GM19238 (cell line): ENCODE results near the gene TNFSF15.

ENCODE experiments used
- DNase-seq: peaks from one replicate; pipeline ENCODE4 v3.0.0; 2011; ENCODE audit warnings: low spot score; ENCODE audit not compliant: insufficient read length

Gene TNFSF15

GRCh38 chr9:114825126-114825795 is 19.4 kb upstream of the TNFSF15 start:
- no peak for DNase-seq

GRCh38 chr9:114824110-114824509 is 18.3 kb upstream of the TNFSF15 start:
- no peak for DNase-seq

GRCh38 chr9:114823441-114823840 is 17.6 kb upstream of the TNFSF15 start:
- DNase-seq = no peak

- no peak for DNase-seq
Measured at GRCh38 chr9:114822708-114823107, 16.9 kb upstream of the TNFSF15 start.

DNA sequence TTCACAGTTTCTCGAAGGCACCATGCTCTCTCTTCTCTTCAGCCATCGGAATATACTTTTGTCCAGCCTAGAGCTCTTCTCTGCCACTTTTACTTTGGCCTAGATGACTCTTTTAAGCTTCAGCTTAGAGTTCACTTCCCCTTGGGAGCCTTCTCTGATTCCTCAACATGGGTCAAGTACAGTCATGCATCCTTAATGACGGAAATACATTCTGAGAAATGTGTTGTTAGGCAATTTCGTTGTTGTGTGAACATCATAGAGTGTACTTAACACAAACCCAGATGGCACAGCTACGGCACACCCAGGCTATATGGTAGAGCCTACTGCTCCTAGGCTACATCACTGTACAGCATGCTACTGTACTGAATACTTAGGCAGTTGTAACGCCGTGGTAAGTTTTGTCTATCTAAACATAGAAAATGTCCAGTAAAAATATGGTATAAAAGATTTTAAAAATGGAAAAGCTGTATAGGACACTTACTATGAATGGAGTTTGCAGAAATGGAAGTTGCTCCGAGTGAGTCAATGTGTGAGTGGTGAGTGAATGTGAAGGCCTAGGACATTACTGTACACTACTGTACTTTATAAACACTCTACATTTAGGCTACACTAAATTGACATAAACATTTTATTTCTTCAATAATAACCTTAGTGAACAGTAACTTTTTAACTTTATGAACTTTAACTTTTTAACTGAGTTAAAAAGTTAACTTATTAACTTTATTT is 15.1 kb upstream of the TNFSF15 start:
- no peak for DNase-seq

DNA sequence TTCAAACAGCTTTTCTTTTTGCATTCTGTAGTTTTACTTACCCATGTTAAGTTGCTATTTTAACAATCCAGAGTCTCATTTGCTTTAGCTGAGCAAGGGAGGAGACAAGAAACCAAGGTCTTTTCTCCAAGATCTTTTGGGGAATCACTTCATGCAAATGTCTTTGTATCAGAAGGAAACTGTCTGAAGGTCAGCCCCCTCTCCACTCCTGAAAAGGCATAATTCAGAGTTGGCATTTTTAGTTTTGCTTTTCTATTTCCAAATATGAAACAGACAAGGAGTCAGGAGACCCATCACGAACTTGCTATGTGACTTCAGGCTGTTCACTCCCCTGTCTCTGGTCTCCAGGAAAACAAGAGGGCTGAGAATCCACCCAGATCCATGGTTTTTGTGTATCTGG is 12.3 kb upstream of the TNFSF15 start:
- DNase-seq = no peak

DNA sequence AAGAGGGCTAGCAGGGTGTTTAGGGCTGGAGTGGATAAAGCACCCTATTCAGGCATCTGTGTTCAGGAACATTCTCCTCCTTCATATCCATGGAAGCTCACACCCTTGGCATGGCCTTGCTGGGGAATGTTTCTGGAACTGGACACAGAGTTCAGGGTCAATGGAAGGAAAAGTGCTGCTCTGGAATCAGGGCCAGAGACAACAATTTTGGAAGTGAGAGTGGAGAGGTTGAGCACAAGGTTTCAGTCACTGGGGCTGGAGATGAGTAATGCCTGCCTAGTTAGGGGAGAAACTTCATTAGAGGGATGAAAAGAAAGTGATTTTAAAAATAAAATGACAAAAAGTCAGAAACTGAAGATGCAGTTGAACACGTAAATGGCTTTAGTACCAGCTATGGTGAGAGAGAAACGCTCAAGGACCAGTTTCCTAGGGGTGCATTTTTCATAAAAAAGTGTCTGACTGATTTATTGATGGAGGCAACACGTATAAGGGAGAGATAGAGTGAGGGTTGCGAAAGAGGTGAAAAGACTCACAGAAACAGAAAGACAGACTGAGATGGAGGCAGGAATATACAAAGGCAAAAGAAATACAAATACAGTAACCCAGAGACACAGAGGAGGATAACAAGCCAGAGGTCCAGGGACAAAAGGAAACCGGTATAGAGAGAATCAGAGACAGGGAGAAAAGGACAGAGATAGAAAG is 8.0 kb upstream of the TNFSF15 start:
- no peak for DNase-seq

GRCh38 chr9:114811966-114812636 is 6.3 kb upstream of the TNFSF15 start:
- no peak for DNase-seq

GRCh38 chr9:114811301-114811700 is 5.5 kb upstream of the TNFSF15 start:
- DNase-seq = no peak

- no peak for DNase-seq
Measured at GRCh38 chr9:114810614-114811013, 4.8 kb upstream of the TNFSF15 start.

DNA sequence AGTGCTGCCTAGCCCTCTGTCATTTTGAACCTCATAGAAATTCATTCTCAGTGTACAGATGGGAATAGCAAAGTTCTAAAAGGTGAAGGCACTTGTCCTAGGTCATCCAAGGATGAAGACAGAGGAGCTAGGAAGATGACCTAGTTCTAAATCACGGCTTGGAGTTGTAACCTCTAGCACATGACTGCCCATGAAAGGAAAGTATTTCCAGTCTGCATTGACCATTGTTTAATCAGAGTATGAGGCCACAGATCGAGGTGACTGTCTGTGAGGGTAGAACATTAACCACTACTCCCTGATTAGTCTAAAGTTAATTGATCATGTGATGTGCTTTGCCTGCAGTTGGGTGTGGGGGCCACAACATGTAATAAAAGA is 674 bp upstream of the TNFSF15 start:
- DNase-seq = no peak

DNA sequence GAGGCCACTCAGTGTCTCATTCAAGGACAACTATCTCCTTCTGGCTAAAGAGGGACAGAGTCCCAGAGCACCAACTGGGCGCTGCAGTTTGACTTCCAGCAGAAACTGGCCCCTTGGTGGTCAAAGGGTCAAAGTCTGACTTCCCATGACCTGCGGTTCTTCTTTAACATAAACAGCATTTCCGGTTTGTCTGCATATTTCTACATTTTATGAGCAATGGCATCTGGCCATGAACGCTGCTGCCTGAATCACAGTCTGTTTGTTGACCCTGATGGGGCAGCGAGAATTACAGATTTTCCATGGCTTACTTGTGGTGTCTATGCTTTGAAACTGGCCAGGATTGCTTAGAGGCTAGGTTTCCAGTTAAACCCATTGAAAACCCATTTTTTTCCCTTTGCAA is 1.3 kb downstream of the TNFSF15 start:
- no peak for DNase-seq

- no peak for DNase-seq
Measured at GRCh38 chr9:114803479-114804265, 2.2 kb downstream of the TNFSF15 start.

DNA sequence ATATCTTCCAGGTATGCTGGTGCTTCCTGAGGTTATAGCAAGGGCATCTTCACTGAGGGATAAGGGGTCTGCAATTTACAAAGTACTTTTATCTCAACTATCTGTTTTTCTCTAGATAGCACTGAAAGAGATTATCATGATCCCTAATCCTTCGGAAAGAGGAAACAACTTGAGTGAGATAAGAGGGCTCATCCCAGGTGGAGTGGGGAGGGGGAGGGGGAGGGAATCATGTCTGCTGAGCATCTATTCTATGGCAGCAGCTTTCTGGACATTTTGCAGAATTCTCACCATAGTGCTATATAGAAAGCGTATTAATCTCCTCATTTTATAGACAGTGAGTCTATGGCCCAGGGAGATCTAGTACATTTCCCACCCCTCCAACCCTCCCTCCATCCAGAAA is 5.9 kb downstream of the TNFSF15 start:
- no peak for DNase-seq

GRCh38 chr9:114799441-114799840 is 6.4 kb downstream of the TNFSF15 start:
- DNase-seq = no peak

DNA sequence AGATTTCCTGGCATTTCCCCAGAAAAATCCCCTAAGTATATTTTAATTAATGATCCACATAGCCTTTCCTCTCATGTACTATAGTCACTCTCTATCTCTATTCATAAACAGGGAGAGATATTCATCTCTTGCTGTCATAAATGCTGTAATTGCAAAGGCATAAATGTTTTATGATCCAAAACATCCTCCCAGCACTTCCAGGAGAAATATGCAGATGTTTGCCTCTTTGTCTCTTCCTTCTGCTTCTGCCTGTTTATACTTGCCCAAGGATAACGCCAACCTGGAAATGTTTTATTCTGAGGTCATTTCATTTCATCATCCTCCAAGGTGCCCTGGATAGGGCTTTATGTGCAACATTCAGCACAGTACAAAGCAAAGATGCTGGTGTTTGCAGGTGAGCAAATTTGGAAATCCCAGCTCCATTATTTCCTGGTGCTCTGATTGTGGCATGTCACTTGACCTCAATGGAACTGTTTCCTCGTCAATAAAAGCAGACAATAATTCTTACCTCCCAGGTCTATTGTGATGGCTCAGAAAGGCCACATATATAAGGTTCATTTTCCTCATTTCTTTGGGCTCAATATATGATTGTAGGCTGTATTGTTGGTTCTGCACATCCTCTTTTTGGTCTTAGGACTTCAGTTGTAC is 6.9 kb downstream of the TNFSF15 start:
- no peak for DNase-seq

GRCh38 chr9:114798101-114798500 is 7.7 kb downstream of the TNFSF15 start:
- no peak for DNase-seq

- no peak for DNase-seq
Measured at GRCh38 chr9:114792396-114792795, 13.4 kb downstream of the TNFSF15 start.

GRCh38 chr9:114791736-114792135 is 14.1 kb downstream of the TNFSF15 start:
- DNase-seq = no peak

DNA sequence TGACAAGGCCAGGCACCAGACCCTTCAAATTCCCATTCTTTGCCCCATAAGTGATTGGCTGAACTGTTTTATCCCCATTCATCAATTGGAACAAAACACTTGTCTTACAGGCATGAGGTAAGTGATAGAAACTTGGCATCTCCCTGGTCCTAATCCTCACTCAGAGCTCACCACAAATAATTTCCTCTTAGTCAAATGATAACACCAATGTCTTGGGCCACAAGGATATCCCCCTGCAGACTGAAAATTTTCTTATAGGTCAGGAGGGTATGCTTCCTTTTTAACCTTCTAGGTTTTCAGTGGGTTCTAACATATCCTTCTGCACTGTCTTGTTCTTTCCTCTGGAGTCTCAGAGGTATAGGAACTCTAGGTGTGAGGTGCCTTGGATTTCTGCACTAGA is 14.5 kb downstream of the TNFSF15 start:
- DNase-seq = no peak

DNA sequence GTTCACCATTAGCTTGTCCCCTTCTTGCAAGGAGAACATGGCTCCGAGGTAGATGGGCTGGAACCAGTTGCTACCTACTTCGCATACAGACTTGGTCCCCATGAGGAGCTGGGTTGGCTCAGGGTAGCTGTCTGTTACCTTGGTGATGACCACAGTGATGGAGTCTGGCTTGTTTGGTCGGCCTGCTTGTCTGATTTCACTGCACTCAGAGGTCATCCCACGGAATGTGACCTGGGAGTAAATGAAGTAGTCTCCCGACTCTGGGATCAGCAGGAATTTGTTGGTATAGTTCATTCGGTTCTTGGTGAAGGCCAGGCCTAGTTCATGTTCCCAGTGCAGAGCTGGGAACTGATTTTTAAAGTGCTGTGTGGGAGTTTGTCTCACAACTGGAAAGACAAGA is 15.3 kb downstream of the TNFSF15 start:
- no peak for DNase-seq
